Caco-2 (cell line): Measurements from ENCODE around the gene TMEM91. TPM values are rescaled to one million over a fixed set of nuclear protein-coding genes. Genes with fewer than 3 reads are reported as not detected.

ENCODE experiments used
- BruUV-seq: library from RNA; stranded (reverse); fragments of 400-500 nt; replicated peaks from 2 replicates; lab custom pipeline; 2021; lab: Mats Ljungman, UMichigan
- CTCF ChIA-PET: fragments of 300-600 bp; sonication (Branson Sonifier 250); formaldehyde crosslinking; loops from one replicate; lab custom pipeline; 2022; ENCODE audit warnings: antibody characterized with exemption; lab: Charles Lee
- POLR2A ChIA-PET: fragments of 300-600 bp; sonication (Branson Sonifier 250); formaldehyde crosslinking; loops from one replicate; lab custom pipeline; 2022; ENCODE audit warnings: antibody characterized with exemption; lab: Charles Lee
- DNase-seq, 2 experiments: peaks; one replicate each; pipeline versions ENCODE4 v3.0.0 to v3.0.0-alpha.2; 2020 to 2022
- H3K27me3 ChIP-seq: replicated peaks from 2 replicates; pipeline ENCODE4 v1.6.0; 2011; ENCODE audit warnings: low read length; ENCODE audit not compliant: control insufficient read depth, insufficient read depth
- H3K36me3 ChIP-seq: 2 replicates; pipeline ENCODE4 v1.5.1; 2011; ENCODE audit warnings: low read length; ENCODE audit not compliant: control insufficient read depth, insufficient read depth
- H3K4me1 ChIP-seq: fragments of 250-450 bp; sonication (Bioruptor Pico); 2 replicates; pipeline ENCODE4 v1.5.1; 2020; ENCODE audit warnings: mild to moderate bottlenecking
- H3K4me3 ChIP-seq: 2 replicates; pipeline ENCODE4 v1.5.1; 2011; ENCODE audit warnings: low read depth, mild to moderate bottlenecking, control low read depth, low read length
- H3K9me3 ChIP-seq: fragments of 250-450 bp; sonication (Bioruptor Pico); 2 replicates; pipeline ENCODE4 v1.5.1; 2020; ENCODE audit warnings: mild to moderate bottlenecking, moderate library complexity
- H3K27ac Mint-ChIP-seq: one replicate; pipeline ENCODE4 v1.8.0; 2022; ENCODE audit warnings: mixed read lengths; ENCODE audit not compliant: unreplicated experiment
- H3K27me3 Mint-ChIP-seq: one replicate; pipeline ENCODE4 v1.8.0; 2022; ENCODE audit warnings: mixed read lengths; ENCODE audit not compliant: insufficient read depth, unreplicated experiment
- H3K36me3 Mint-ChIP-seq: one replicate; pipeline ENCODE4 v1.8.0; 2022; ENCODE audit warnings: mild to moderate bottlenecking, mixed read lengths; ENCODE audit not compliant: insufficient read depth, unreplicated experiment
- H3K4me1 Mint-ChIP-seq: one replicate; pipeline ENCODE4 v1.8.0; 2022; ENCODE audit warnings: low read depth, mixed read lengths; ENCODE audit not compliant: unreplicated experiment
- H3K4me3 Mint-ChIP-seq: one replicate; pipeline ENCODE4 v1.8.0; 2022; ENCODE audit warnings: mild to moderate bottlenecking, moderate library complexity, mixed read lengths; ENCODE audit not compliant: unreplicated experiment
- H3K9me3 Mint-ChIP-seq: one replicate; pipeline ENCODE4 v1.8.0; 2022; ENCODE audit warnings: mixed read lengths; ENCODE audit not compliant: unreplicated experiment
- intact Hi-C: fragments of 100-400 bp; cut with micrococcal nuclease; formaldehyde crosslinking; loops from one replicate; pipeline ENCODE4 v1.10.0; 2022; ENCODE audit not compliant: unreplicated experiment
- total RNA-seq: library from RNA; stranded (reverse); gene quantifications from 2 replicates; pipeline ENCODE4 v1.2.3, GENCODE V29; 2022
- TF ChIP-seq, protein P1 (sequence below), 2 experiments: fragments of 200-600 bp in 1 of 2; IDR thresholded peaks; 1 replicate in 1 of 2; 2 replicates in 1 of 2; pipeline versions ENCODE4 v1.5.1 to v1.8.0; 2011 to 2022; ENCODE audit warnings: antibody characterized with exemption in 1 of 2, control low read depth in 1 of 2, inconsistent platforms in 1 of 2, low read depth in 1 of 2, low read length in 1 of 2, mild to moderate bottlenecking in 1 of 2, moderate library complexity in 1 of 2; ENCODE audit not compliant: insufficient read depth in 1 of 2, severe bottlenecking in 1 of 2, unreplicated experiment in 1 of 2

The TMEM91 gene
- total RNA-seq, 1 experiment from 2014 or later, result 1.4 TPM

DNA sequence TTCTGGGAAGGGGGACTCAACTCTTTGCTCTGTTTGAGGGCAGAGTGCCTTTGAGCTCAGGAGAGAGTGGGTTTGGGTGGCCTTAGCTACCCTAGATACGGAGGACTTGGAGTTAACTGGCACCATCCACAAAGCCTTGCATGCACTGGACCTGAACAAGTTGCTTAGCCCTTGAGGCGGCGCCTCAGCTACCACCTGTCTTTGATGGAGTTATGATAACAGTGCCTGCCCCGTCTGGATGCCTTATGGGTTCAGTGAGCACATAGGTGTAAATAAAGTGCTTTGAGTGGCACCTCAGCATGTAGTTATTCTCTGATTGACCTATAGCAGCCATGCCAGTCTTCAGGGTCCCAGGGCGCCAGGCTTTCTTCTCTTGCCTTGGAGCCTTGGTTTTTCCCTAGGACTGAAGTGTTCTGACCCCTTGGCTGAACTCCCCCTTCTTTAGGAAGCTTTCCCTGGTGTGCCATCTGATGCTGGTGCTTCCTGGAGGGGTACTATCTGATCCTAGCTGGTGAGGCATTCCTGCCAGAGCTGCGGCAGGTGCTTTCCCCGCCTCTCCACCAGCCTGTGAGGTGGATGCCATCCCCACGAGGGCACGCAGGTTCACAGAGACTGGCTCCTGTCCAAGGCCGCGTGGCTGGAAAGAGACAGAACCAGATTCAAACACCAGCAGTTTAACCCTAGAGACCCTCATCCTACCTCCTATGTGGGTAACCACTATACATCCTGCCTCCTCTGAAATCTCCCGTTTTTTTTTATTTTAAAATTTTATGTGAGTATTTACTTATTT, 27.0 kb downstream of the TMEM91 start:
- peaks cover 9% of the 10 kb centered on the region for H3K4me1 Mint-ChIP-seq
- Histone ChIP-seq H3K36me3 (no peaks in the 10 kb centered on the region; the same call in 1 of the 2 replicates), H3K4me1 (0 out of 2 replicates have a peak, but pooled peaks cover 5% of the 10 kb centered on the region), H3K27me3 (no peaks in the 10 kb centered on the region), H3K9me3 (no peaks in the 10 kb centered on the region), H3K4me3 (no peak overlapping the region)
- intact Hi-C loops, result no loop called here
- no peak overlapping the region for H3K27ac Mint-ChIP-seq
- no peak for DNase-seq
- TF ChIP-seq, protein P1, sequence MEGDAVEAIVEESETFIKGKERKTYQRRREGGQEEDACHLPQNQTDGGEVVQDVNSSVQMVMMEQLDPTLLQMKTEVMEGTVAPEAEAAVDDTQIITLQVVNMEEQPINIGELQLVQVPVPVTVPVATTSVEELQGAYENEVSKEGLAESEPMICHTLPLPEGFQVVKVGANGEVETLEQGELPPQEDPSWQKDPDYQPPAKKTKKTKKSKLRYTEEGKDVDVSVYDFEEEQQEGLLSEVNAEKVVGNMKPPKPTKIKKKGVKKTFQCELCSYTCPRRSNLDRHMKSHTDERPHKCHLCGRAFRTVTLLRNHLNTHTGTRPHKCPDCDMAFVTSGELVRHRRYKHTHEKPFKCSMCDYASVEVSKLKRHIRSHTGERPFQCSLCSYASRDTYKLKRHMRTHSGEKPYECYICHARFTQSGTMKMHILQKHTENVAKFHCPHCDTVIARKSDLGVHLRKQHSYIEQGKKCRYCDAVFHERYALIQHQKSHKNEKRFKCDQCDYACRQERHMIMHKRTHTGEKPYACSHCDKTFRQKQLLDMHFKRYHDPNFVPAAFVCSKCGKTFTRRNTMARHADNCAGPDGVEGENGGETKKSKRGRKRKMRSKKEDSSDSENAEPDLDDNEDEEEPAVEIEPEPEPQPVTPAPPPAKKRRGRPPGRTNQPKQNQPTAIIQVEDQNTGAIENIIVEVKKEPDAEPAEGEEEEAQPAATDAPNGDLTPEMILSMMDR (IDR thresholded peaks at IDR 0.05; ENCODE audit: insufficient read depth in 1 of 2, low read depth in 1 of 2, low read length in 1 of 2, severe bottlenecking in 1 of 2, unreplicated experiment in 1 of 2), result no peak
- no peaks in the 10 kb centered on the region for H3K9me3 Mint-ChIP-seq
- no peak overlapping the region for H3K4me3 Mint-ChIP-seq
- no TSS peak for BruUV-seq
- ChIA-PET POLR2A (no interaction called here), CTCF (no interaction called here)
- H3K36me3 Mint-ChIP-seq, result no peaks in the 10 kb centered on the region
- H3K27me3 Mint-ChIP-seq, result no peaks in the 10 kb centered on the region

DNA sequence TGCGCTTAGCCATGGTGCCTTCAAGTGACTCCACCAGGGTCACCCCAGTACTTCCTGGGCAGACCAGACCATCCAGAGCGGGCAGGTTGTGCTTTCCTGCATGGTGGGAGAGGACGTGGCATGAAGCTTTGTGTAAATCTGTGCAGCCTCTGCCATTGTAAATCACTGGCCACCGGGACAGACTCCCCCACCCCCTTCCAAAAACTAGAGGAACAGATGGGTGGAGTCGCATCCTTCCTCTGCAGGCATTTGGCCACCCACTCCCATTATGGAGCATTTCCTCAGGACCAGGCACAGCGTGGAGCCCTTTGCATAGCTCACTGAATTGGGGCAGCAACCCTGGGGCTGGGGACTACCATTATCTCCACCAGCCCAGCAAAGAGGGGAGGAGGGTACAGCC, 29.4 kb downstream of the TMEM91 start:
- Histone ChIP-seq H3K27me3 (no peaks in the 10 kb centered on the region), H3K4me3 (no peak overlapping the region), H3K36me3 (no peaks in the 10 kb centered on the region; the same call in 1 of the 2 replicates), H3K4me1 (peaks cover 15% of the 10 kb centered on the region), H3K9me3 (no peaks in the 10 kb centered on the region)
- Mint-ChIP-seq H3K4me1 (peaks cover 16% of the 10 kb centered on the region), H3K27me3 (no peaks in the 10 kb centered on the region), H3K36me3 (peaks cover 8% of the 10 kb centered on the region), H3K27ac (no peak overlapping the region), H3K4me3 (no peak overlapping the region), H3K9me3 (no peaks in the 10 kb centered on the region)
- no peak for DNase-seq
- TF ChIP-seq, protein P1 (IDR thresholded peaks at IDR 0.05; ENCODE audit: insufficient read depth in 1 of 2, low read depth in 1 of 2, low read length in 1 of 2, severe bottlenecking in 1 of 2, unreplicated experiment in 1 of 2), result no peak
- BruUV-seq, result no TSS peak
- ChIA-PET CTCF (interaction anchor here (0.7 kb wide), 1 partner anchor 482 kb away, joined by 4 read pairs; no protein-coding TSS in a partner anchor), POLR2A (no interaction called here)
- intact Hi-C loops, result no loop called here

DNA sequence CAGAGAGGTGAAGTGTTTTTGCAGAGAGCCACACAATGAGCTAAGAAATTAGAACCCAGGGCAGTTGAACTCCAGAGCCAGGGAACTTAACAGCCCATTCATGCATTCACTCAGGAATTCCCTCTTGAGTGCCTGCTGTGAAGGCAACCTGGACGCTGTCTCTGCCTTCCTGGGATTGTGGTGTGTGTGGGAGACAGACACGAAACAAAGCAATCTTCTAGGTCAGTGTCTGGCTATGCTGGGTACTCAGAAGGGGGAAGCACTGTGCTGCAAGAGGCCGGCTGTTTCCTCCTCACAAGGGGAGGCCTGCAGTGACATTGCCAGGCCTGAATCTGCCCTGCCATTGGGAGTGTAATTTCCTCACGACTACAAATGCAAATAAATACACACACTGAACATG, 30.9 kb downstream of the TMEM91 start:
- no peaks in the 10 kb centered on the region for H3K9me3 ChIP-seq
- H3K4me1 ChIP-seq, result peaks cover 15% of the 10 kb centered on the region
- no TSS peak for BruUV-seq
- CTCF ChIA-PET, result interaction anchor here (1.1 kb wide), 1 partner anchor 22 kb away, joined by 3 read pairs; no protein-coding TSS in a partner anchor
- no peak overlapping the region for H3K4me3 ChIP-seq
- Mint-ChIP-seq H3K4me1 (peaks cover 16% of the 10 kb centered on the region), H3K27me3 (no peaks in the 10 kb centered on the region), H3K27ac (no peak overlapping the region), H3K4me3 (no peak overlapping the region), H3K36me3 (peaks cover 13% of the 10 kb centered on the region), H3K9me3 (no peaks in the 10 kb centered on the region)
- POLR2A ChIA-PET, result no interaction called here
- TF ChIP-seq, protein P1 (IDR thresholded peaks at IDR 0.05; ENCODE audit: insufficient read depth in 1 of 2, low read depth in 1 of 2, low read length in 1 of 2, severe bottlenecking in 1 of 2, unreplicated experiment in 1 of 2), result no peak
- no peaks in the 10 kb centered on the region for H3K27me3 ChIP-seq
- no peak for DNase-seq
- H3K36me3 ChIP-seq, result no peaks in the 10 kb centered on the region; the same call in 1 of the 2 replicates
- intact Hi-C loops, result no loop called here
